OCI-LY3 (cell line): Measurements from ENCODE around the gene ZDHHC19.
A peak's percentile ranks its signal among the peaks of the same experiment; 100 is the strongest.

Experiments used
- H2AFZ ChIP-seq: fragments of 200-600, 300-600 bp; shearing (Covaris generic); 2 replicates; pipeline ENCODE4 v1.6.0; 2014; ENCODE audit warnings: antibody characterized with exemption, low read depth, low read length
- H3K27ac ChIP-seq: fragments of 200-600, 300-600 bp; sonication (generic); 2 replicates; pipeline ENCODE4 v1.5.1; 2014; ENCODE audit warnings: mild to moderate bottlenecking, low read length, moderate library complexity, mixed read lengths
- H3K27me3 ChIP-seq: fragments of 200-600, 300-600 bp; sonication (generic); 2 replicates; pipeline ENCODE4 v1.6.1; 2014; ENCODE audit warnings: low read depth, low read length, mixed read lengths
- H3K36me3 ChIP-seq: fragments of 200-600, 300-600 bp; sonication (generic); replicated peaks from 2 replicates; pipeline ENCODE3; 2014; ENCODE audit warnings: low read depth, low read length, mixed read lengths
- H3K4me1 ChIP-seq: fragments of 300-600, 200-600 bp; sonication (generic); 2 replicates; pipeline ENCODE4 v1.6.1; 2014; ENCODE audit warnings: low read length, mixed read lengths
- H3K4me2 ChIP-seq: fragments of 200-600, 300-600 bp; sonication (generic); 2 replicates; pipeline ENCODE4 v1.6.1; 2014; ENCODE audit warnings: low read length, mixed read lengths
- H3K4me3 ChIP-seq: fragments of 300-600, 200-600 bp; sonication (generic); 2 replicates; pipeline ENCODE4 v1.5.1; 2014; ENCODE audit warnings: antibody characterized with exemption, mild to moderate bottlenecking, low read length, moderate library complexity
- H3K79me2 ChIP-seq: fragments of 300-600, 200-600 bp; shearing (Covaris generic); 2 replicates; pipeline ENCODE4 v1.6.1; 2014; ENCODE audit warnings: mild to moderate bottlenecking, low read length, mixed read lengths
- H3K9ac ChIP-seq: fragments of 300-600, 200-600 bp; shearing (Covaris generic); 2 replicates; pipeline ENCODE4 v1.6.0; 2014; ENCODE audit warnings: mild to moderate bottlenecking, low read length, moderate library complexity
- H3K9me3 ChIP-seq: fragments of 200-600, 300-600 bp; shearing (Covaris generic); 2 replicates; pipeline ENCODE4 v1.6.1; 2014; ENCODE audit warnings: low read length, mixed read lengths; ENCODE audit not compliant: insufficient read depth
- H4K20me1 ChIP-seq: fragments of 200-600, 300-600 bp; sonication (generic); 2 replicates; pipeline ENCODE4 v1.6.1; 2016; ENCODE audit warnings: low read length, mixed read lengths; ENCODE audit not compliant: insufficient read depth
- EZH2phosphoT487 ChIP-seq: fragments of 200-600 bp; shearing (Covaris generic); IDR thresholded peaks from 2 replicates; pipeline ENCODE4 v1.6.1; 2018; ENCODE audit warnings: antibody characterized with exemption, mixed run types, low read depth
- TF ChIP-seq, protein P1 (sequence below): fragments of 200-600, 300-600 bp; sonication (generic); IDR thresholded peaks from 2 replicates; pipeline ENCODE4 v1.5.1; 2014; ENCODE audit warnings: antibody characterized with exemption, low read length, low read depth

Gene ZDHHC19

GRCh38 chr3:196203846-196204245 is 7.4 kb downstream of the ZDHHC19 start:
- H3K79me2 ChIP-seq, result no peaks in the 10 kb centered on the region
- no peak overlapping the region for H3K4me3 ChIP-seq
- no peaks in the 10 kb centered on the region for H3K36me3 ChIP-seq
- no peak overlapping the region for H3K9ac ChIP-seq
- no peak overlapping the region for H3K27ac ChIP-seq
- no peak overlapping the region for H2AFZ ChIP-seq
- no peaks in the 10 kb centered on the region for H4K20me1 ChIP-seq
- H3K4me1 ChIP-seq, result 0 out of 2 replicates have a peak, but pooled peaks cover 3% of the 10 kb centered on the region
- H3K9me3 ChIP-seq, result no peaks in the 10 kb centered on the region
- H3K4me2 ChIP-seq, result no peak overlapping the region
- peaks cover 14% of the 10 kb centered on the region; the same call in 1 of the 2 replicates for H3K27me3 ChIP-seq
- TF ChIP-seq, protein P1, sequence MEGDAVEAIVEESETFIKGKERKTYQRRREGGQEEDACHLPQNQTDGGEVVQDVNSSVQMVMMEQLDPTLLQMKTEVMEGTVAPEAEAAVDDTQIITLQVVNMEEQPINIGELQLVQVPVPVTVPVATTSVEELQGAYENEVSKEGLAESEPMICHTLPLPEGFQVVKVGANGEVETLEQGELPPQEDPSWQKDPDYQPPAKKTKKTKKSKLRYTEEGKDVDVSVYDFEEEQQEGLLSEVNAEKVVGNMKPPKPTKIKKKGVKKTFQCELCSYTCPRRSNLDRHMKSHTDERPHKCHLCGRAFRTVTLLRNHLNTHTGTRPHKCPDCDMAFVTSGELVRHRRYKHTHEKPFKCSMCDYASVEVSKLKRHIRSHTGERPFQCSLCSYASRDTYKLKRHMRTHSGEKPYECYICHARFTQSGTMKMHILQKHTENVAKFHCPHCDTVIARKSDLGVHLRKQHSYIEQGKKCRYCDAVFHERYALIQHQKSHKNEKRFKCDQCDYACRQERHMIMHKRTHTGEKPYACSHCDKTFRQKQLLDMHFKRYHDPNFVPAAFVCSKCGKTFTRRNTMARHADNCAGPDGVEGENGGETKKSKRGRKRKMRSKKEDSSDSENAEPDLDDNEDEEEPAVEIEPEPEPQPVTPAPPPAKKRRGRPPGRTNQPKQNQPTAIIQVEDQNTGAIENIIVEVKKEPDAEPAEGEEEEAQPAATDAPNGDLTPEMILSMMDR, result no peak
- no peak for TF ChIP-seq EZH2phosphoT487

GRCh38 chr3:196202516-196202970 is 8.7 kb downstream of the ZDHHC19 start:
- Histone ChIP-seq H3K79me2 (no peaks in the 10 kb centered on the region), H4K20me1 (no peaks in the 10 kb centered on the region), H3K4me1 (0 out of 2 replicates have a peak, but pooled peaks cover 3% of the 10 kb centered on the region), H3K9me3 (no peaks in the 10 kb centered on the region), H3K27ac (no peak overlapping the region), H3K9ac (no peak overlapping the region), H3K27me3 (peaks cover 14% of the 10 kb centered on the region; the same call in 1 of the 2 replicates), H2AFZ (no peak overlapping the region), H3K36me3 (no peaks in the 10 kb centered on the region), H3K4me3 (no peak overlapping the region), H3K4me2 (no peak overlapping the region)
- TF ChIP-seq, protein P1, result no peak

DNA sequence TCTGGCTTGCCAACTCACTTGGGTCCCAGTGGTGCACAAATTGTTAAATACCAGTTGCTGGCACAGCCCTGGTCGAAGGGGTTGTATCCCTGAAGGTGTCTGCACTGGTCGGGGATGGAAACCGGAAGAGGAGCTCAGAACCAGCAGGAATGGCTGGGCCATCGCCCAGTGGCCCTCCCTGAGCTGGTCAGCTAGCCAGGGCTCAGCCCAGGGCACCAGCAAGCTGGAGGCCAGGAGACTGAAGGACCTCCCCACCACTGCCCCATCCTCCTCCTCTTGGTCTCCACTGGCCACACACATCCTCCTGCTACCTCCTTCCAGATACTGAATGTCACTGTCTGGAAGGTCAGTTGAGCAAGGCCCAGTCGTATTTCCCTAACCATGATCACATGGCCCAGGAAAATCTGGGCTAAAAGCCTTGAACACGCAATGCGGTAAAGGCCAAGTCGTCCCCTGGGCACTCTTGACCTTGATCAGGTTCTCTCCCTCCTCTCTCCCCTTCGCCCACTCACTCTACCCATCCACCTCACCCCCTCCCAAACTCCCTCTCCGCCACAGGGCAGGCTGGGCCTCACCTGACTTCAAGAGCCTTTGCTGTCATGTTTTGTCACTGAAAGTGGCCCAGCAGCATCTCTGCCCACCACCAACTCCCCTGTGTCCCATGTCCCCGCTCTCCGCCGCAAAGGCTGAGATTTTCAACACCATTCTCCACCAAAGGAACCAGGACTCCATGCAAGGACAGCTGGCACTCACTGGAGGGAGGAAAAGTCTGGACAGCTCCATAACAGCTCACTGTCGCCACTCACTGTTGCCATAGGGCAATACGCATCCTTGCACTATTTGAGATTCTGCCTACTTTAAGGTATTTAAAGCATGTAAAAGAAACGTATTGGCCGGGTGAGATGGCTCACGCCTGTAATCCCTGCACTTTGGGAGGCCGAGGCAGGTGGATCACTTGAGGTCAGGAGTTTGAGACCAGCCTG is 12.1 kb downstream of the ZDHHC19 start:
- H4K20me1 ChIP-seq, result no peaks in the 10 kb centered on the region
- H3K27ac ChIP-seq, result no peak overlapping the region
- H3K79me2 ChIP-seq, result no peaks in the 10 kb centered on the region; the same call in 1 of the 2 replicates
- H3K4me1 ChIP-seq, result peaks cover 26% of the 10 kb centered on the region
- H3K27me3 ChIP-seq, result peaks cover 5% of the 10 kb centered on the region; the same call in 1 of the 2 replicates
- no peak overlapping the region for H3K4me3 ChIP-seq
- no peak overlapping the region for H2AFZ ChIP-seq
- H3K36me3 ChIP-seq, result no peaks in the 10 kb centered on the region
- TF ChIP-seq, protein P1, result peak; percentile 54
- no peak for TF ChIP-seq EZH2phosphoT487
- no peak overlapping the region for H3K9ac ChIP-seq
- H3K4me2 ChIP-seq, result no peak overlapping the region
- H3K9me3 ChIP-seq, result no peaks in the 10 kb centered on the region

- Histone ChIP-seq H3K4me1 (peaks cover 32% of the 10 kb centered on the region), H3K9ac (no peak overlapping the region), H3K4me3 (no peak overlapping the region), H2AFZ (no peak overlapping the region), H3K4me2 (no peak overlapping the region), H4K20me1 (no peaks in the 10 kb centered on the region), H3K27ac (no peak overlapping the region), H3K27me3 (no peaks in the 10 kb centered on the region), H3K79me2 (peaks cover 9% of the 10 kb centered on the region; the same call in 1 of the 2 replicates), H3K9me3 (no peaks in the 10 kb centered on the region), H3K36me3 (no peaks in the 10 kb centered on the region)
- TF ChIP-seq, protein P1, result no peak
- no peak for TF ChIP-seq EZH2phosphoT487
Measured at GRCh38 chr3:196198081-196198675, 13.0 kb downstream of the ZDHHC19 start.
